SW 1271 (cell line): Measurements from ENCODE around the gene MRPL44.
"Not testable (repeated sequence)": the region's sequence is repeated elsewhere in the genome, so short reads cannot be mapped to it uniquely, and the experiment has no call there.

ENCODE experiments used
- DNase-seq, 2 experiments: peaks; one replicate each; lab custom pipeline; 2025; lab: John Stamatoyannopoulos, UW

Gene MRPL44

GRCh38 chr2:223971731-223972130 lies 14.5 kb downstream of the MRPL44 start:
- DNase-seq: no peak

- DNase-seq: no peak
Measured at GRCh38 chr2:223972656-223973102, 15.4 kb downstream of the MRPL44 start.

GRCh38 chr2:223973606-223974005 lies 16.3 kb downstream of the MRPL44 start:
- no peak for DNase-seq

- no peak for DNase-seq
Measured at GRCh38 chr2:223976635-223977226, 19.5 kb downstream of the MRPL44 start.

- DNase-seq: no peak
Measured at GRCh38 chr2:223978451-223978850, 21.2 kb downstream of the MRPL44 start.

GRCh38 chr2:223979730-223980396 lies 22.6 kb downstream of the MRPL44 start:
- DNase-seq: no peak

GRCh38 chr2:223980397-223980735 lies 23.1 kb downstream of the MRPL44 start:
- no peak for DNase-seq

GRCh38 chr2:223980803-223981202 lies 23.5 kb downstream of the MRPL44 start:
- DNase-seq: no peak

GRCh38 chr2:223981241-223981640 lies 24.0 kb downstream of the MRPL44 start:
- no peak for DNase-seq

- DNase-seq: no peak
Measured at GRCh38 chr2:223989206-223989855, 32.1 kb downstream of the MRPL44 start.

- no peak for DNase-seq
Measured at GRCh38 chr2:223989856-223990232, 32.6 kb downstream of the MRPL44 start.

- no peak for DNase-seq
Measured at GRCh38 chr2:223991611-223992010, 34.3 kb downstream of the MRPL44 start.

GRCh38 chr2:223993634-223994232 lies 36.5 kb downstream of the MRPL44 start:
- DNase-seq: peak; percentile 32 to 72

- DNase-seq: no peak
Measured at GRCh38 chr2:223994562-223995162, 37.4 kb downstream of the MRPL44 start.

- no peak for DNase-seq
Measured at GRCh38 chr2:223995569-223995968, 38.3 kb downstream of the MRPL44 start.

- DNase-seq: no peak
Measured at GRCh38 chr2:223996391-223996790, 39.1 kb downstream of the MRPL44 start.

- no peak for DNase-seq
Measured at GRCh38 chr2:223997938-223998337, 40.7 kb downstream of the MRPL44 start.

GRCh38 chr2:223998948-223999347 lies 41.7 kb downstream of the MRPL44 start:
- DNase-seq: no peak

GRCh38 chr2:223999862-224000261 lies 42.6 kb downstream of the MRPL44 start:
- DNase-seq: no peak

- not testable (repeated sequence) for DNase-seq
Measured at GRCh38 chr2:224000662-224001061, 43.4 kb downstream of the MRPL44 start.

- DNase-seq: no peak
Measured at GRCh38 chr2:224004105-224004695, 46.9 kb downstream of the MRPL44 start.

- DNase-seq: no peak
Measured at GRCh38 chr2:224008702-224009261, 51.5 kb downstream of the MRPL44 start.
